NCI-H1048 (cell line): ENCODE results near the gene BPI.
"Not testable (repeated sequence)": the region's sequence is repeated elsewhere in the genome, so short reads cannot be mapped to it uniquely, and the experiment has no call there.

Experiments
- DNase-seq: peaks from one replicate; lab custom pipeline; 2025; lab: John Stamatoyannopoulos, UW

The BPI gene

DNA sequence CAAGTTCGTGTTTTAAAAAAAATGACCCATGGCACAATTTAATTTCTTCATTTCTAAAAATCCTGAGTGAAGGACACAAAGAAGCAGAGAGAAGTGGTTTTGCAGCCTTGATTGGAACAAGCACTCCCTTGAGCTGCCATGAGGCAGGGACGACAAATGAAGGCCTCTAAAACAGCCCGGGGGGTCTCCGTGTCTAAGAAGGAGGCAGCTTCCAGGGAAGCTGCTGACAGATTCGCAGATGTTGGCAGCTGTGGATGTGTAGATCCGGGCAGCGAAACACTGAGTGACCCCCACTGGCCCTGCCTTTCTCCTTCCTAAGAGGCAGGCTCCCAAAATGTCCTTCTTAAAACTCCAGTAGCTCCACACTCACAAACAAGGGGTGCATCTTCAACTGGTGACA lies 32.8 kb downstream of the BPI start:
- DNase-seq: no peak

- no peak for DNase-seq
These were observed 33.7 kb downstream of the BPI start for GRCh38 chr20:38337561-38338140.

DNA sequence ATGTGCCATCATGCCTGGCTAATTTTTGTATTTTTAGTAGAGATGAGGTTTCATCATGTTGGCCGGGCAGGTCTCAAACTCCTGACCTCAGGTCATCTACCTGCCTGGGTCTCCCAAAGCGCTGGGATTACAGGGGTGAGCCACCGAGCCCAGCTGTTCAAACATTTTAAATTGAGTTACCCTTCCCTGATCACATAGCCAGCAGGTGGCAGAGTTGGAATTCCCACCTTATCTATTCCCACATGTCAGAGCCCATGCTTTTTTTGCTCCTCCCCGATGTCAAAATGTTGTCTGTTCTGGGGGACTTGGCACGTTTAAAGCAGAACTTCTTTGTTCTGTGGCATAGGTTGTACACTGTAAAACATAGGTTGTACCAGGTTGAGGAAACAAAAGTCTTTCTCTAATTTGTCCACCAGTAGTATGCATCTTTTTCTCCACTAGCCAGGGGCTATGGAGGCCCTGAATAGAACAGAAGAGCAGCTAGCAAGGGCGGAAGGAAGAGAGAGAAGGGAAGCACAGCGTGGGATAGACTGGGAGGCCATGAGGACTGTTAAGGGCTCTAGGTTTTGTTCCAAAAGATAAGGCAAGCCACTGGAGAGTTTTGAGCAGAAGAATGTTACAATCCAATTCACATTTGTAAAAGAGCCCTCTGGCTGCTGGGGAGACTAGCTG lies 35.0 kb downstream of the BPI start:
- no peak for DNase-seq

GRCh38 chr20:38339521-38339896 lies 35.6 kb downstream of the BPI start:
- DNase-seq: not testable (repeated sequence)

- DNase-seq: no peak
These were observed 36.0 kb downstream of the BPI start for GRCh38 chr20:38339997-38340396.

DNA sequence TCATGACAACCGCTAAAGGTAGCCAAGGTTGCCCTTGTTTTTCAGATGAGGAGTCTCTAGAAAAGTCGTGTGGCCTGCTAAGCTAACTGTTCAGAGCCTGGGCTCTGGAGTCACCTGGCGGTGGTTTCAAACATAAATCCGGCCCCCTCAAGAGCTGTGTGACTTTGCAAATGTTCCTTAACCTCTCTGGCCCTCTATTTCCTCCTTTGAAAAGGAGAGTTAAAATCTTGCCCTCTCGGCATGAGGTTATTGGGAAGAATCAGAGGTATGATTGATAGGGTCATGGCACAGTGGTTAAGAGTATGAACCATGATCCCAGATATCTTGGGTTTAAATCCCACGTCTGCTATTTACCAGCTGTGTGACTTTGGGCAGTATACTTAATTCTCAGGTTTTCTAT lies 36.7 kb downstream of the BPI start:
- DNase-seq: no peak

GRCh38 chr20:38342216-38342615 lies 38.3 kb downstream of the BPI start:
- DNase-seq: no peak

DNA sequence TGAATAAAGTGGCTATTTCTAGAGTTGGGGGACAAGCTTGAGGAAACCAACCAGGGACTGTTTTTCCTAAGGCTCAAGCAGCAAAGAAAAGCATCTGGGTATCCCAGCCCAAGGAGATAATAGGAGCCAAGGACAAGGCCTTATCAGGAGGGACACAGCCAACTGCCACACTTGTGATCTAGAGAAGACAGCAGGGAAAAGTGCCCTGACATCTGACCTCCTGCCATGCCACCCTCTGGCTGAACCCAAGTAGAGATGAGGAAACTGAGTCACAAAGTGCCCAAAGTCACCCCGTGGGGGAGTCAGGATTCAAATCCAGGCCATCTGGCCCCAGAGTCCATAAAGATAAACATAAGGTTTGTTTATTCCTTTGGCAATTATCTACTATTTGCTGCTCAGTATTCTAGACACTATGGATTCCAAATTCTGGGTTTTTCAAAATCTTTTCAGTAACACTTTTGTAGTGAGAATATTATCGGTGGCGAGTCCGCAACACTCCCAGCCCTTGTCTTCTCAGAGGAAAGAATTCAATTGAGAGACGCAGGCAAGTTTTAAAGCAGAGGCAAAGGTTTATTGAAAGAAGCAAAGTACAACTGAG lies 38.9 kb downstream of the BPI start:
- DNase-seq: no peak

GRCh38 chr20:38343311-38344106 lies 39.6 kb downstream of the BPI start:
- DNase-seq: no peak

DNA sequence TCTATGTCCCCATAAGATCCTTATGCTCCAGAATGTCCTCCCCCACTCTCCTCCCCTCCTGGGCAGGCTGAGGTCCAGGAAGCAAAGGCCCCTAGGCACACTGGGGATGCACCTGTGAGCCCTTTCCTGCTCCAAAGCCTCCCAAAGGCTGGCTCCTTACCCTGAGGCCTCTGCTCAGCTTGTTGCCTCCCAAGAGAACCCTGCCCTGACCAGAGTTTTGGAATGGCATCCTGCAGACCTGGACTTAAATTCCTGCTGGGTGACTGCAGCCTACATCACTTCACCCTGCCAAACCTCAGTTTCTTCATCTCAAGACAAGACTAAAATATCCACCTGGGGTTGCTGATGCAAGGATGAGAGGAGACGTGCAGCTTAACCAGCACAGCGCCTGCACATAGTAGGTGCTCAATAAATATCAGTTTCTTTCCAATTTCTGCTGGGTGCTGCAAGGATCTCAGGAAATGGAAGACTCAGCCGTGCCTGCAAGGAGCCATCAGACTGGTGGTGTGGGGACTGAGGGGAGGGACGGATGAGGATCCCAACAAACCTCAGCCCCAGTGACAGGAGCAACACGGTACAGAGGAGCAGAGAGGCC lies 40.2 kb downstream of the BPI start:
- DNase-seq: no peak

DNA sequence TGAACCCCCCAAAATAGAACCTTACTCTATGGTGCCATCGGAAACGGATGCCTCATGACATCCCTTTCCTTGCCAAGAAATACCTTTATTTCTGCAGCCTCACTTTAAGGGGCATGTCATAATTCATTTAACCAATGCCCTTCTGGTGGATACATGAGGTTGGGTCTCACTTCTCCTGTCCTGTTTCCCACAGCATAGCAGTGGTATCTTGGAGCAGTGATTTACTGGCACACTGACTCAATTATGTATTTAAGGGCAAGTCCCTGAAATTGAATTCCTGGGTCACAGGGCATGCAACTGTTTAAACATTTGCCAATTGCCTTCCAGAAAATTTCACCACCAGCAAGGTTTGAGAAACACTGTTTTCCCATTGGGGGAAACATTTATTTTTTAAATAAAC lies 41.7 kb downstream of the BPI start:
- DNase-seq: no peak

DNA sequence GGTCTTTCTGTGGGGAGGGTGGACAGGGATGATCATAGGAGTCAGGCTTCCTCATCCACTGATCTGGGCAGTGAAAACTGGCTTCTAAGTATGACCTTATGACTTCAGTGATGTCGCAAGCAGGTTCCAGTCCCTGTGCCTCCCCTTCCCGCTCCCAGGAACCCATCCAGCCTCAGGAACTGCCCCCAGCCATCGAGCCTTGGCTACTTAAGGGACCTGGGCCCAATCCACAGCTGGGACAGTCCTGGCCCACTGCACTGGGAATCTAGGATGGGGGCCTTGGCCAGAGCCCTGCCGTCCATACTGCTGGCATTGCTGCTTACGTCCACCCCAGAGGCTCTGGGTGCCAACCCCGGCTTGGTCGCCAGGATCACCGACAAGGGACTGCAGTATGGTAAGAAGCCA lies 42.3 kb downstream of the BPI start, which contains the start of gene LBP:
Gene LBP, plus strand, starts transcription at position 236 of the 405 bp plus-strand sequence. Its CDS starts 35 bp downstream, at position 271.
- DNase-seq: no peak

DNA sequence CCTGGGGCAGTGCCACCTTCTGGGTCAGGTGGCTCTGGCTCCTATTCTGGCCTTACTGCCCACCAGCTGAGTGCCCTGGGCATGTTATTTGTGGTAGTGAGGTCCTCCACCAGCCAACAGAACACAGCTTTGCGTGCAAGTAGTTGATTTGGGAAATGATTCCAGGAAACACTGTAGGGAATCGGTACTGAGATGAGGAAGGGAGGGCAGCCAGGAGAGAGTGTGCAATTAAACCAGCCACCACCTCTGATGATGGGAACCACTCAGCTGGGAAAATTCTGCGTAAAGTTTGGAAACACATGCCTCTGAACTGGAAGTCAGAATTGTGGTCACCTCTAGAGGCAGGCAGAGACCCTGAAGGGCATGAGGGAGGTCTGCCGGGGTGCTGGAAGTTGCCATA lies 42.8 kb downstream of the BPI start:
- no peak for DNase-seq

GRCh38 chr20:38349856-38350255 lies 45.9 kb downstream of the BPI start:
- DNase-seq: no peak

DNA sequence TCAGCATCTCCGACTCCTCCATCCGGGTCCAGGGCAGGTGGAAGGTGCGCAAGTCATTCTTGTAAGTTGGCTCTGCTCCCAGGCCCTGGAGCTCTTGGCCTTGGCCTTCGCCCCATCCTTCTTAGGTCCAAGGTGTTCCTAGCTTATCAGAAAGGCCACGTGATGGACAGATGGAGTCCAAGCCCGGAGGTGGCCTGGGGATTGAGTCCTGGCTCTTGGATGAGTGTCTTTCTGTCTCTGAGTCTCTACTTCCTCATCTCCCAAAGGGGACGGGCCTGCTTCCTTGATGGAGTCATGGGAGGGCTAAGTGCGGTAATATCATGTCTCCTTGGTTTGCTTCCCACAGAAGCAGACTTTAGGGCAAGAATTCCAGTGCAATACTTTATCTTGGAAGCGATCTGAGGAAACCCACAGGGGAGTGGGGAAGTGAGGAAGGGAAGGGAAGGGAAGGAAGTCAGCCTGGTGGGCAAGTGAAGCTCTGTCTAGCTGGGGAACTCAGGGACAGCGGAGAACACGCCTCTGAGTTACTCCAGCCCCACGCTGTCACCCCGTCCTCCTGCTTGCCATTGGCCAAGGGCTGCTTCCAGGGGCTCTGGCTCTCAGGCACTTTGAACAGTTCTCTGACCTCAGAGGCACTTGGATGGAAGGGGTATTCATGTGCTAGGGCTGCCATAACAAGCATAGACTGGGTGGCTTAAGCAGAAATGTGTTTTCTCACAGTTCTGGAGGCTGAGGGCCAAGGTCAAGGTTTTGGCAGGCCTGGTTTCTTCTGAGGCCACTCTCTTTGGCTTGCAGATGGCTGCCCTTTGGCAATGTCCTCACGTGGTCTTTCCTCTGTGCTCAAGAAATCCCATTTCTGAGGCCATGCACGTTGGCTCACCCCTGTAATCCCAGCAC lies 47.2 kb downstream of the BPI start:
- DNase-seq: no peak

DNA sequence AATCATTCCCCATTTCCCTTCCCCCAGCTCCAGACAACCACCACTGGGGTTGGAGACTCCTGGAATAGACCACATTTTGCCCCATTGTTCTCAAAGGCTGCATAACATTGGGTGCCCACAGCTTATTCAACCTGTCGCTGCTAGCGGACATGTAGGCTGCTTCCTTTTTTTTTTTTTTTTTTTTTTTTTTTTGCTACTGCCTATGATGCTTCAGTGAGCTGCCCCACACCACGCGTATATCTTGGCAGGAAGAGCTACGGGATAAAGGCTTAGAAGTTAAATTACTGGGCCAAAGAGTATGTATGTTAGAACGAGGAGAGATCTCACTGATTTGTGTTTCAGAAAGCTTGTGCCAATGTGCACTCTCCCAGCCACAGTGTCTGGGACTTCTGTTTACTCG lies 49.4 kb downstream of the BPI start:
- no peak for DNase-seq

DNA sequence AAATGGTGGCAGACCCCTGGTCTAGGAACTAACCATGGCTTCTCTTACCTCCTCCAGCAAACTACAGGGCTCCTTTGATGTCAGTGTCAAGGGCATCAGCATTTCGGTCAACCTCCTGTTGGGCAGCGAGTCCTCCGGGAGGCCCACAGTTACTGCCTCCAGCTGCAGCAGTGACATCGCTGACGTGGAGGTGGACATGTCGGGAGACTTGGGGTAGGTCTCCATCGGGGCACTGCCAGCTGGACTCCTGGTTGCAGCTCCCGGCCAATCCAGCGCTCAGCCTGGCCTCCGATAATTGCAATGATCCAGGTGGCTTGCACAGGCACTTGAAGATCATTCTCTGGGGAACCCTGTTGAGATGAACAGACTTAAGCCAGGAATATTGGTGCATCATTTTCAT lies 50.3 kb downstream of the BPI start:
- DNase-seq: no peak

DNA sequence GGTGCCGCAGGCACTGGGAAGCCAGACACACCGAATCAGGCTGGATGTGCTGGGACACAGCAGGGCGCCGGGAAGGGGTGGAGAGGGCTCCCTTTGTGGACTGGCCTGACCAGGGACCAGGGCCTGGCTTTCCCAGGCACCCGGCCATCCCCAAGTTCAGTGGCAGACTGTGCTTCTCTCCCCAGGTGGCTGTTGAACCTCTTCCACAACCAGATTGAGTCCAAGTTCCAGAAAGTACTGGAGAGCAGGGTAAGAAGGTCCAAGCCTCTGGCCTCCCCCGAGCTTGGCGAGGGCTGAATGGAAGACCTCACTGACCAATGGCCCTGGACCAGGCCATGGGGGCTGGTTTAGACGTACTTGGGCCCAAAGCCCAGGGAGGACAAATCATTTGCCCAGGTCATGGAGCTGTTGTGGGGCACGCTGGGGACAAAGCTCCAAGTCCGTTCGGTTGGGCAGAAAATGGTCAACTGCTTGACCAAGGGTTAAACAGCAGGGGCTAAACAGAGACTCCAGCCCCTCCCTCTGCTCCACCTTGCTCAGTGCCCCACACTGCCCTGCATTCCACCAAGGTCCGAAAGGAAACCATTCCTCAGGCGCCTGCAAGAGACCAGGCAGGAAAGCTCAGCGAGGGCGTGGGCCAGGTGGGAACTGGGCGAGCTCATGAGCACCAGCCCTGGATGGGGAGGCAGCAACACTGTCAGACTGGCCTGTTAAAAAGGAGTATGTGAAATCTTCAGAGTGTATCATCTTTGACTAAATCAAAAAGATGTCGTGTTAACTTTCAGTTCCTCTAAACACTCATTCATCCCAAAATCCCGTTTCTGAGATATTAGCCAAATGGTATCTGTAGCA lies 51.4 kb downstream of the BPI start:
- DNase-seq: no peak

GRCh38 chr20:38357653-38358207 lies 53.8 kb downstream of the BPI start:
- DNase-seq: no peak

GRCh38 chr20:38358556-38358955 lies 54.6 kb downstream of the BPI start:
- DNase-seq: no peak
